DND-41 (cell line): Measurements from ENCODE around the gene EPHA8.

ENCODE experiments used
- ATAC-seq: fragments of 200-7000 bp; cut with Tn5 transposase; 3 replicates; pipeline ENCODE4 v1.9.1; 2021; ENCODE audit warnings: low read depth; ENCODE audit not compliant: insufficient read depth
- DNase-seq: peaks from one replicate; pipeline ENCODE4 v3.0.0-alpha.2; 2020
- H2AFZ ChIP-seq: 2 replicates; pipeline ENCODE4 v1.6.0; 2012; ENCODE audit warnings: low read depth, low read length
- H3K27ac ChIP-seq: 2 replicates; pipeline ENCODE4 v1.5.1; 2012; ENCODE audit warnings: low read length, inconsistent platforms
- H3K27me3 ChIP-seq: fragments of 200-600 bp; sonication (generic); 2 replicates; pipeline ENCODE4 v1.6.0; 2012; ENCODE audit warnings: low read length, mild to moderate bottlenecking, inconsistent platforms; ENCODE audit not compliant: insufficient read depth, poor library complexity
- H3K36me3 ChIP-seq: 2 replicates; pipeline ENCODE4 v1.5.1; 2012; ENCODE audit warnings: low read length, inconsistent platforms; ENCODE audit not compliant: insufficient read depth
- H3K4me1 ChIP-seq: 2 replicates; pipeline ENCODE4 v1.5.1; 2012; ENCODE audit warnings: mild to moderate bottlenecking, low read length; ENCODE audit not compliant: insufficient read depth
- H3K4me2 ChIP-seq: 2 replicates; pipeline ENCODE4 v1.6.0; 2012; ENCODE audit warnings: mild to moderate bottlenecking, moderate library complexity, low read length, inconsistent platforms; ENCODE audit not compliant: insufficient read depth
- H3K4me3 ChIP-seq, 2 experiments: fragments of 200-600 bp in 1 of 2; shearing (Covaris generic) in 1 of 2; 2 replicates each; pipeline ENCODE4 v1.5.1; 2012 to 2016; ENCODE audit warnings: inconsistent platforms in 2 of 2, low read length in 2 of 2, mild to moderate bottlenecking in 2 of 2, low read depth in 1 of 2, moderate library complexity in 1 of 2
- H3K79me2 ChIP-seq: 2 replicates; pipeline ENCODE4 v1.6.0; 2012; ENCODE audit warnings: low read length, inconsistent platforms; ENCODE audit not compliant: insufficient read depth
- H3K9ac ChIP-seq: 2 replicates; pipeline ENCODE4 v1.6.0; 2012; ENCODE audit warnings: low read depth, mild to moderate bottlenecking, inconsistent platforms, low read length, moderate library complexity
- H3K9me3 ChIP-seq: 2 replicates; pipeline ENCODE4 v1.5.1; 2012; ENCODE audit warnings: low read length, moderate library complexity, mild to moderate bottlenecking, inconsistent platforms; ENCODE audit not compliant: insufficient read depth, severe bottlenecking
- H4K20me1 ChIP-seq: 2 replicates; pipeline ENCODE4 v1.6.0; 2012; ENCODE audit warnings: low read length; ENCODE audit not compliant: insufficient read depth
- EZH2 ChIP-seq: IDR thresholded peaks from 3 replicates; pipeline ENCODE4 v1.6.1; 2012; ENCODE audit warnings: borderline replicate concordance, low read depth, mild to moderate bottlenecking, moderate library complexity, low read length, inconsistent platforms; ENCODE audit not compliant: severe bottlenecking
- TF ChIP-seq, protein P1 (sequence below): IDR thresholded peaks from 2 replicates; pipeline ENCODE4 v1.5.1; 2012; ENCODE audit warnings: borderline replicate concordance, low read length, moderate library complexity, mild to moderate bottlenecking; ENCODE audit not compliant: poor library complexity, severe bottlenecking; ENCODE audit errors: extremely low read depth

EPHA8 gene

DNA sequence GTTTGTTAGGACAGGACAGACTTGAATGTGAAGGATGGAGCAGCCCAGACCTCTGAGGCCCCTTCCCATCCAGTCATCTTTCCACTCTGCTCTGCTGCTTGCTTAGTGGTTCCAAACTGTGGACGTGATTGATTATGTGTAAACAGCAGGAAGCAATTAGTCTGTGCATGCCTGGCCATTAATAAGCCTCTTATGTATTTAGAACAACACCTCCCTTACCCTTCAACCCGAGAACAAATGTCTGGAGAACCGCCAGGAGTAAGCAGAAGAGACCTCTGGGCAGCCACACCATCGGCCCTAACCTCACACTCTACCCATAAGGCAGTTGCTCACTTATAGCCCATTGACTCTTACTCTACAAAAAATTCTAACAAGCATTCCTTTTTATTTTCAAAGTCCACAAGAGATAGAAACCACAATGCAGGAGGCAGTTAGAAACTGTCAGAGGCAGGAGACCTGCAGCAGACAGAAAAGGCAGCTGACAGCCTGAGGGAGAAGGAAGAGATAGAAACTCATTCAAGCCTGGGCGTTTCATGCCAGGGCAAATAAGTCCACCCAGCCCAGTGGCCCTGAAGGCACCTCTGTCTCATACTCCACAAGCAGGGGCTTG is 5.8 kb upstream of the EPHA8 start:
- DNase-seq: no peak
- no peak for TF ChIP-seq EZH2
- TF ChIP-seq, protein P1, sequence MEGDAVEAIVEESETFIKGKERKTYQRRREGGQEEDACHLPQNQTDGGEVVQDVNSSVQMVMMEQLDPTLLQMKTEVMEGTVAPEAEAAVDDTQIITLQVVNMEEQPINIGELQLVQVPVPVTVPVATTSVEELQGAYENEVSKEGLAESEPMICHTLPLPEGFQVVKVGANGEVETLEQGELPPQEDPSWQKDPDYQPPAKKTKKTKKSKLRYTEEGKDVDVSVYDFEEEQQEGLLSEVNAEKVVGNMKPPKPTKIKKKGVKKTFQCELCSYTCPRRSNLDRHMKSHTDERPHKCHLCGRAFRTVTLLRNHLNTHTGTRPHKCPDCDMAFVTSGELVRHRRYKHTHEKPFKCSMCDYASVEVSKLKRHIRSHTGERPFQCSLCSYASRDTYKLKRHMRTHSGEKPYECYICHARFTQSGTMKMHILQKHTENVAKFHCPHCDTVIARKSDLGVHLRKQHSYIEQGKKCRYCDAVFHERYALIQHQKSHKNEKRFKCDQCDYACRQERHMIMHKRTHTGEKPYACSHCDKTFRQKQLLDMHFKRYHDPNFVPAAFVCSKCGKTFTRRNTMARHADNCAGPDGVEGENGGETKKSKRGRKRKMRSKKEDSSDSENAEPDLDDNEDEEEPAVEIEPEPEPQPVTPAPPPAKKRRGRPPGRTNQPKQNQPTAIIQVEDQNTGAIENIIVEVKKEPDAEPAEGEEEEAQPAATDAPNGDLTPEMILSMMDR: no peak
- H3K27me3 ChIP-seq: peaks cover 42% of the 10 kb centered on the region
- no peak overlapping the region for H3K27ac ChIP-seq
- H3K9me3 ChIP-seq: no peaks in the 10 kb centered on the region
- H2AFZ ChIP-seq: no peak overlapping the region
- no peak overlapping the region for H3K9ac ChIP-seq
- H3K4me2 ChIP-seq: no peak overlapping the region
- H3K79me2 ChIP-seq: no peaks in the 10 kb centered on the region
- no peak overlapping the region for H3K4me3 ChIP-seq
- no peak for ATAC-seq
- H3K4me1 ChIP-seq: no peaks in the 10 kb centered on the region
- H3K36me3 ChIP-seq: no peaks in the 10 kb centered on the region
- H4K20me1 ChIP-seq: peaks cover 6% of the 10 kb centered on the region

DNA sequence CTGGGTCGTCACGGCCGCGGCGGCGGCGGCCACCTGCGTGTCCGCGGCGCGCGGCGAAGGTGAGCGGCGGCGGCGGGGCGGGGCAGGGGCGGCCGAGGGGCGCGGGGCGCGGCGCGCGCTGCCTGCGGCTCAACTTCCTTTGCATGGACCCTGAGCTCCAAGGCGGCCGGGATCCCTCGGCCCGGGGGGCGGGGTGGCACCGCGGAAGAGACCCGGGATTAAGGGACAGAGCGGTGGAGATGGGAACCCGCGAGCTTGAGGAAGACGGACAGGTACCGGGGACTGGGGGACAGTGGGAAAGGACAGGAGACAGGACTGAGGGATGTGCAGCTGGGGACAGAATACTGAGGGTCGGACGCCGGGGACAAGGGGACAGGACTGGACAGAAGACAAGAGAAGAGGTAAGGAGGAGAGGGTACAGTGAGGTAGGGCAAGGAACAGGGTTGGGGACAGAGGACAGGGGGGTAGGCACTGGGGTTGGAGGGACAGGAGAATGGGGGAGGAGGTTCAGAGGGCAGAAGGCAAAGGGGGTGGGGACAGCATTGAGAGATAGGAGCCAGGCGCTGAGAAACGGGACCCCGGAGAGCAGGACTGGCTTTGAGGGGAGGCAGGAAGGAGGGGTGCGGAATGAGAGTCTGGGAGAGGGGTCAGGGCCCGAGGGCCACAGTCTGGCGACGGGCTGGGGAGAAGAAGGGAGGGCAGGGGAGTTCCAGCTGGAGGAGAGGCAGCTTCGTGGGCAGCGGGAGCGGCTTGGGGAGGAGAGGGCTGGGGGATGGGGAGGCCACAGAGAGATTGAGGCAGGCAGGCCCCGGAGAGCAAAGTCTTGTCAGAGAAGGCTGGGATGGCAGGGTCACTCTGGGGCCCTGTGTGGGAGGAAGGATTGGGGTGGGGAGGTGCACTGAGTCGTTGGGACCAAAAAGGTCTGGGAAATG is 648 bp downstream of the EPHA8 start:
- no peak overlapping the region for H3K9ac ChIP-seq
- no peaks in the 10 kb centered on the region for H3K79me2 ChIP-seq
- ATAC-seq (no peak), DNase-seq (no peak)
- H3K27ac ChIP-seq: no peak overlapping the region
- no peaks in the 10 kb centered on the region for H3K9me3 ChIP-seq
- H3K36me3 ChIP-seq: no peaks in the 10 kb centered on the region
- no peaks in the 10 kb centered on the region; the same call in 1 of the 2 replicates for H4K20me1 ChIP-seq
- no peak overlapping the region for H3K4me2 ChIP-seq
- H3K4me1 ChIP-seq: no peaks in the 10 kb centered on the region
- no peak overlapping the region for H3K4me3 ChIP-seq
- H3K27me3 ChIP-seq: peaks cover 23% of the 10 kb centered on the region
- TF ChIP-seq, protein P1: no peak
- TF ChIP-seq EZH2: no peak
- no peak overlapping the region for H2AFZ ChIP-seq

DNA sequence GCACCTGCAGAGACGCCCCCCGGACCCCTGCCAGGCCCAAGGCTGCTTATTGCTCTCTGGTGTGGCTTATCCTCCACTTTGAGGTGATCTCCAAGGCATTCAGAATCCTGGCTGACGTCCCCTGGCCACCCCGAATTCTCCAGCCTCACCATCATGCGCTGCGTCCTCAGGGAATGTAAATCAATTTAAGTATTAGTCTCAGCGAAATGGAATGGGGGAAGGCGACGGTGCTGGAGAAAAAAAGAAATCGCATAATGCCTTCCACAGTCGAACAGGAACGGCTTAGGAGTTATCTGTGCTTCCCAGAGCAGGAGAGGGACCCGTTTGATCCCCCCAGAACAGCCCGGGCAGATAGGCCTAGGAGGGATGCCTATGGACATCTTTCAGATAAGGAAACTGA is 2.9 kb downstream of the EPHA8 start:
- H2AFZ ChIP-seq: no peak overlapping the region
- H3K27ac ChIP-seq: no peak overlapping the region
- no peaks in the 10 kb centered on the region for H3K36me3 ChIP-seq
- no peak overlapping the region for H3K9ac ChIP-seq
- no peak overlapping the region for H3K4me3 ChIP-seq
- TF ChIP-seq, protein P1: no peak
- no peak for TF ChIP-seq EZH2
- H3K4me1 ChIP-seq: no peaks in the 10 kb centered on the region
- H4K20me1 ChIP-seq: no peaks in the 10 kb centered on the region; the same call in 1 of the 2 replicates
- H3K4me2 ChIP-seq: no peak overlapping the region
- H3K79me2 ChIP-seq: no peaks in the 10 kb centered on the region
- DNase-seq: no peak
- H3K27me3 ChIP-seq: peaks cover 5% of the 10 kb centered on the region
- H3K9me3 ChIP-seq: no peaks in the 10 kb centered on the region
- ATAC-seq: no peak
